Transverse colon (tissue), 4 donors: ENCODE data around the gene CLDN4.

ENCODE experiments used
- POLR2A ChIP-seq: fragments of 450-650 bp; IDR thresholded peaks from one replicate; pipeline ENCODE4 v1.6.1; 2016; ENCODE audit warnings: antibody characterized with exemption, mild to moderate bottlenecking, moderate library complexity
- POLR2AphosphoS5 ChIP-seq, 3 donors: sonication (generic); formaldehyde crosslinking; IDR thresholded peaks; one replicate each; pipeline ENCODE4 v1.6.1; 2016; ENCODE audit warnings: antibody characterized with exemption in 3 of 3
- TF ChIP-seq, protein P1 (sequence below), 5 experiments: fragments of 200-600 bp in 3 of 5; fragments of 450-650 bp in 2 of 5; sonication (generic) in 3 of 5; IDR thresholded peaks; 1 replicate in 2 of 5; 2 replicates in 3 of 5; pipeline ENCODE4 v1.5.1; 2016 to 2017; ENCODE audit warnings: antibody characterized with exemption in 5 of 5, inconsistent platforms in 3 of 5, mild to moderate bottlenecking in 2 of 5, moderate library complexity in 1 of 5

DNA sequence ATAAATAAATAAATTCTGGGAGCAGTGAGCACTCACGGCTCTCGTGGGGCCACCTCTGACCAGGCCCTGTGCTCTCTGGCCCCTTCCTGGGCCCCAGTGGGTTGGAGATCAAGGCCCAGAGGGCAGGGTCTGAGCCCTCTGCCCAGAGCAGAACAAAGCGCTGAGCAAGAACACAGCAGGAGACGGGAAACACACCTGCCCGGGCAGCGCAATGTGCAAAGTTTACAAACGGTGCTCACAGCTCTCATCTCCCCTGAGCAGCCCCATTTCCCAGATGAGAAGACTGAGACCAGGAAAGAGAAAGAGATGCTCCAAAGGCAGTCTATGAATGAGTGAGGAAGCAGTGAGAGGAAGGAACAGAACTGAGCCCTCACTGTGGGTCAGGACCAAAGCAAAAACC, 8.5 kb downstream of the CLDN4 start:
- TF ChIP-seq, protein P1, sequence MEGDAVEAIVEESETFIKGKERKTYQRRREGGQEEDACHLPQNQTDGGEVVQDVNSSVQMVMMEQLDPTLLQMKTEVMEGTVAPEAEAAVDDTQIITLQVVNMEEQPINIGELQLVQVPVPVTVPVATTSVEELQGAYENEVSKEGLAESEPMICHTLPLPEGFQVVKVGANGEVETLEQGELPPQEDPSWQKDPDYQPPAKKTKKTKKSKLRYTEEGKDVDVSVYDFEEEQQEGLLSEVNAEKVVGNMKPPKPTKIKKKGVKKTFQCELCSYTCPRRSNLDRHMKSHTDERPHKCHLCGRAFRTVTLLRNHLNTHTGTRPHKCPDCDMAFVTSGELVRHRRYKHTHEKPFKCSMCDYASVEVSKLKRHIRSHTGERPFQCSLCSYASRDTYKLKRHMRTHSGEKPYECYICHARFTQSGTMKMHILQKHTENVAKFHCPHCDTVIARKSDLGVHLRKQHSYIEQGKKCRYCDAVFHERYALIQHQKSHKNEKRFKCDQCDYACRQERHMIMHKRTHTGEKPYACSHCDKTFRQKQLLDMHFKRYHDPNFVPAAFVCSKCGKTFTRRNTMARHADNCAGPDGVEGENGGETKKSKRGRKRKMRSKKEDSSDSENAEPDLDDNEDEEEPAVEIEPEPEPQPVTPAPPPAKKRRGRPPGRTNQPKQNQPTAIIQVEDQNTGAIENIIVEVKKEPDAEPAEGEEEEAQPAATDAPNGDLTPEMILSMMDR (IDR thresholded peaks at IDR 0.05), result no peak
- no peak for TF ChIP-seq POLR2A
- no peak for TF ChIP-seq POLR2AphosphoS5 (IDR thresholded peaks at IDR 0.05)
